ENCODE results near the gene GRID1. TPM values are rescaled to one million over a fixed set of nuclear protein-coding genes. Genes with fewer than 3 reads are reported as not detected.

GRID1 gene
- total and polyA plus RNA-seq, 8 donors = 0.31 to 8.5 (median 1.0) TPM; not detected in 1

GRCh38 chr10:86222336-86222650, 144.3 kb downstream of the GRID1 start:
- peaks cover 0 to 4% (median 0%) of the 10 kb centered on the region in 3 donors for H3K27me3 ChIP-seq
- H3K9me3 ChIP-seq = no peaks in the 10 kb centered on the region
- no peak overlapping the region for H3K27ac ChIP-seq
- TF ChIP-seq EP300 (IDR thresholded peaks at IDR 0.05) = no peak
- TF ChIP-seq POLR2A (IDR thresholded peaks at IDR 0.05) = no peak
- TF ChIP-seq POLR2AphosphoS5 (IDR thresholded peaks at IDR 0.05) = no peak
- no peak for TF ChIP-seq CTCF (IDR thresholded peaks at IDR 0.05)
- no peaks in the 10 kb centered on the region for H3K36me3 ChIP-seq
- no peak overlapping the region for H3K4me3 ChIP-seq
- WGBS, 5 donors = 69 to 82% (median 73%) methylated on average over 4 of the region's 4 CpGs
- intact Hi-C loops (cut with DNase I; ENCODE audit: low total_unique reads) = no loop called here
- DNase-seq = no peak
- H3K4me1 ChIP-seq = no peaks in the 10 kb centered on the region

GRCh38 chr10:86221442-86222335, 144.9 kb downstream of the GRID1 start:
- H3K36me3 ChIP-seq = no peaks in the 10 kb centered on the region
- no peak overlapping the region for H3K4me3 ChIP-seq
- intact Hi-C loops (cut with DNase I; ENCODE audit: low total_unique reads) = no loop called here
- no peaks in the 10 kb centered on the region for H3K9me3 ChIP-seq
- no peak for DNase-seq
- peaks cover 0 to 4% (median 0%) of the 10 kb centered on the region in 3 donors for H3K27me3 ChIP-seq
- no peak for TF ChIP-seq EP300 (IDR thresholded peaks at IDR 0.05)
- TF ChIP-seq POLR2A (IDR thresholded peaks at IDR 0.05) = no peak
- TF ChIP-seq CTCF (IDR thresholded peaks at IDR 0.05) = no peak
- TF ChIP-seq POLR2AphosphoS5 (IDR thresholded peaks at IDR 0.05) = no peak
- WGBS, 5 donors = 38 to 64% (median 60%) methylated on average over 3 to 7 of the region's 7 CpGs
- H3K27ac ChIP-seq = no peak overlapping the region
- no peaks in the 10 kb centered on the region for H3K4me1 ChIP-seq

GRCh38 chr10:86220626-86221025, 146.0 kb downstream of the GRID1 start:
- Histone ChIP-seq H3K9me3 (no peaks in the 10 kb centered on the region), H3K27me3 (peaks cover 0 to 4% (median 0%) of the 10 kb centered on the region in 3 donors), H3K27ac (no peak overlapping the region), H3K36me3 (no peaks in the 10 kb centered on the region), H3K4me1 (no peaks in the 10 kb centered on the region), H3K4me3 (no peak overlapping the region)
- no peak for DNase-seq
- WGBS, 5 donors = 80 to 88% (median 86%) methylated on average over 5 to 6 of the region's 6 CpGs
- TF ChIP-seq POLR2A (IDR thresholded peaks at IDR 0.05) = no peak
- intact Hi-C loops (cut with DNase I; ENCODE audit: low total_unique reads) = no loop called here

- intact Hi-C loops (cut with DNase I; ENCODE audit: low total_unique reads) = no loop called here
These were observed 147.3 kb downstream of the GRID1 start for GRCh38 chr10:86219271-86219670.

More at GRCh38 chr10:86219271-86219670, 147.3 kb downstream of the GRID1 start:
- TF ChIP-seq CTCF (IDR thresholded peaks at IDR 0.05) (no peak), POLR2AphosphoS5 (IDR thresholded peaks at IDR 0.05) (no peak), POLR2A (IDR thresholded peaks at IDR 0.05) (no peak), EP300 (IDR thresholded peaks at IDR 0.05) (no peak)
- Histone ChIP-seq H3K27me3 (peaks cover 0 to 4% (median 0%) of the 10 kb centered on the region in 3 donors), H3K4me1 (no peaks in the 10 kb centered on the region), H3K9me3 (no peaks in the 10 kb centered on the region), H3K27ac (no peak overlapping the region), H3K4me3 (no peak overlapping the region), H3K36me3 (no peaks in the 10 kb centered on the region)
- WGBS, 5 donors = 57 to 67% (median 65%) methylated on average over 8 of the region's 8 CpGs
- no peak for DNase-seq
